Stimulated activated CD4-positive, alpha-beta T cell treated with anti-CD3 and anti-CD28 coated beads, Interleukin-4, amount 100 ng/mL, for 4 hours (primary cell): ENCODE results near the gene ZAP70.

Experiments used
- DNase-seq, 2 experiments: peaks; one replicate each; pipeline ENCODE4 v3.0.0-alpha.2; 2020

Gene ZAP70

GRCh38 chr2:97735161-97735561 lies 21.8 kb downstream of the ZAP70 start:
- DNase-seq = no peak

GRCh38 chr2:97736185-97736584 lies 22.8 kb downstream of the ZAP70 start:
- no peak for DNase-seq

- no peak for DNase-seq
These were observed 23.4 kb downstream of the ZAP70 start for GRCh38 chr2:97736608-97737330.

- no peak for DNase-seq
These were observed 24.2 kb downstream of the ZAP70 start for GRCh38 chr2:97737421-97738178.

GRCh38 chr2:97738179-97739019 lies 25.0 kb downstream of the ZAP70 start:
- no peak for DNase-seq

- no peak for DNase-seq
These were observed 25.9 kb downstream of the ZAP70 start for GRCh38 chr2:97739020-97739892.

- DNase-seq = no peak
These were observed 26.5 kb downstream of the ZAP70 start for GRCh38 chr2:97739893-97740245.

- DNase-seq = peak in 1 of 2 experiments; percentile 34
These were observed 27.3 kb downstream of the ZAP70 start for GRCh38 chr2:97740590-97741182.

GRCh38 chr2:97741251-97741650 lies 27.9 kb downstream of the ZAP70 start:
- DNase-seq = no peak

- no peak for DNase-seq
These were observed 28.3 kb downstream of the ZAP70 start for GRCh38 chr2:97741686-97742085.

GRCh38 chr2:97742381-97742847 lies 29.0 kb downstream of the ZAP70 start:
- DNase-seq = no peak

- DNase-seq = no peak
These were observed 30.5 kb downstream of the ZAP70 start for GRCh38 chr2:97743913-97744312.

GRCh38 chr2:97745474-97746174 lies 32.2 kb downstream of the ZAP70 start:
- peak; percentile 34 to 36 for DNase-seq

GRCh38 chr2:97747285-97747684 lies 33.9 kb downstream of the ZAP70 start:
- DNase-seq = no peak

GRCh38 chr2:97747716-97748115 lies 34.3 kb downstream of the ZAP70 start:
- DNase-seq = no peak

- DNase-seq = no peak
These were observed 36.2 kb downstream of the ZAP70 start for GRCh38 chr2:97749581-97749980.

GRCh38 chr2:97750017-97750416 lies 36.6 kb downstream of the ZAP70 start:
- no peak for DNase-seq

- no peak for DNase-seq
These were observed 38.4 kb downstream of the ZAP70 start for GRCh38 chr2:97751752-97752151.

- DNase-seq = no peak
These were observed 39.3 kb downstream of the ZAP70 start for GRCh38 chr2:97752342-97753334.
